BJ (cell line): ENCODE data around the gene SERPINB2. TPM values are rescaled to one million over a fixed set of nuclear protein-coding genes. Genes with fewer than 3 reads are reported as not detected.

Experiments
- CTCF ChIA-PET: fragments of 350-600 bp; formaldehyde crosslinking; extraction: SDS; loops from one replicate; lab custom pipeline; 2021; ENCODE audit warnings: antibody characterized with exemption, inconsistent platforms; lab: Yijun Ruan, JAX
- POLR2A ChIA-PET: fragments of 300-600 bp; sonication (Branson Sonifier 250); formaldehyde crosslinking; extraction: SDS; loops from one replicate; lab custom pipeline; 2021; ENCODE audit warnings: antibody characterized with exemption; lab: Charles Lee
- DNase-seq: peaks from one replicate; pipeline ENCODE4 v3.0.0-alpha.2; 2011; ENCODE audit warnings: low read depth
- H3K27me3 ChIP-seq: 2 replicates; pipeline ENCODE4 v1.6.0; 2011; ENCODE audit warnings: low read length; ENCODE audit not compliant: control insufficient read depth, insufficient read depth
- H3K36me3 ChIP-seq: 2 replicates; pipeline ENCODE4 v1.5.1; 2011; ENCODE audit warnings: low read length; ENCODE audit not compliant: control insufficient read depth, insufficient read depth
- H3K4me3 ChIP-seq: 2 replicates; pipeline ENCODE4 v1.5.1; 2011; ENCODE audit warnings: low read depth, mild to moderate bottlenecking, control low read depth, low read length
- polyA plus RNA-seq: library from polyadenylated mRNA; depleted of rRNA; stranded (reverse); fragments of >200 nt; gene quantifications from 2 replicates; pipeline ENCODE4 v1.2.3, GENCODE V29; 2011
- TF ChIP-seq, protein P1 (sequence below): IDR thresholded peaks from 2 replicates; pipeline ENCODE4 v1.5.1; 2011; ENCODE audit warnings: low read depth, mild to moderate bottlenecking, control low read depth, inconsistent platforms, low read length, moderate library complexity; ENCODE audit not compliant: insufficient read depth

The SERPINB2 gene
- polyA plus RNA-seq, 1 experiment: 15.2 TPM

DNA sequence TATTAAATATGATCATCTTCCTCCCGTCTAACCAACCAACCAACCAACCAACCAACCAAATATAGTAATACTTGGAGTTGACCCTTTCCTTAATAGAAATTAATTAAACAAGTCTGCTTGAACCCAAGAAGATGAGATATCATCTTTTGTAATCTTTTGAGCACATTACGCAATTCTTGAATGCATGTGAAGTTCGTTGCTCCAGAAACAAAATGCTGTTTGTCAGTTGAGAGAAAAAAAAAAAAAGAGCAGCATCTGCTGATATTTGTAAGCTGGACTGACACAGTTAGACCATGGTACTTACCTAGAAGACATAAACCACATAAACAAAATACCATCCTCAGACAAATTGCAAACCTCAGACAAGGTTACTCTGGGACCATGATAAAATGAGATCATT is 9.2 kb upstream of the SERPINB2 start:
- POLR2A ChIA-PET: no interaction called here
- no peak overlapping the region for H3K4me3 ChIP-seq
- H3K27me3 ChIP-seq: no peaks in the 10 kb centered on the region
- TF ChIP-seq, protein P1, sequence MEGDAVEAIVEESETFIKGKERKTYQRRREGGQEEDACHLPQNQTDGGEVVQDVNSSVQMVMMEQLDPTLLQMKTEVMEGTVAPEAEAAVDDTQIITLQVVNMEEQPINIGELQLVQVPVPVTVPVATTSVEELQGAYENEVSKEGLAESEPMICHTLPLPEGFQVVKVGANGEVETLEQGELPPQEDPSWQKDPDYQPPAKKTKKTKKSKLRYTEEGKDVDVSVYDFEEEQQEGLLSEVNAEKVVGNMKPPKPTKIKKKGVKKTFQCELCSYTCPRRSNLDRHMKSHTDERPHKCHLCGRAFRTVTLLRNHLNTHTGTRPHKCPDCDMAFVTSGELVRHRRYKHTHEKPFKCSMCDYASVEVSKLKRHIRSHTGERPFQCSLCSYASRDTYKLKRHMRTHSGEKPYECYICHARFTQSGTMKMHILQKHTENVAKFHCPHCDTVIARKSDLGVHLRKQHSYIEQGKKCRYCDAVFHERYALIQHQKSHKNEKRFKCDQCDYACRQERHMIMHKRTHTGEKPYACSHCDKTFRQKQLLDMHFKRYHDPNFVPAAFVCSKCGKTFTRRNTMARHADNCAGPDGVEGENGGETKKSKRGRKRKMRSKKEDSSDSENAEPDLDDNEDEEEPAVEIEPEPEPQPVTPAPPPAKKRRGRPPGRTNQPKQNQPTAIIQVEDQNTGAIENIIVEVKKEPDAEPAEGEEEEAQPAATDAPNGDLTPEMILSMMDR: no peak
- no peak for DNase-seq
- CTCF ChIA-PET: interaction anchor here (0.6 to 1.2 kb wide), 2 partner anchors 86 to 539 kb away, joined by 3 read pairs; no protein-coding TSS in a partner anchor
- H3K36me3 ChIP-seq: no peaks in the 10 kb centered on the region

DNA sequence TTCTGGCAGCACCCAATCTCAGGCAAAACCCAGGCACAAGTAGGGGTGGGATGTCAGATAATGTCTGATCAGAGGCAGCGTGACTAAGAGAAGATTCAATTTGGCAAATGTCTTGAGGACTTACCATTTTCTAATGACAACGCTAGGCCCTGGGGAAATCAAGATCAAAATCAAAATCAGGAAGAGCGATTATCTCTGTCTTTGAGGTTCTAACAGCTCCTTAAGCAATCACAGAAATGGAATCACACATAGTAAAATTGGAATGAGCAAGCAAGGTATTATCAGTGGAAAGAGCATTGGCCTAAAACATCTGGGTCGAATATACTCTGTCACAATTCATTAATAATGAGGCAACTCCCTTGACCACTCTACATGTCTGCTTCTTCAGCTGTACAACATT is 8.6 kb upstream of the SERPINB2 start:
- H3K27me3 ChIP-seq: no peaks in the 10 kb centered on the region
- ChIA-PET POLR2A (no interaction called here), CTCF (interaction anchor here (1.2 to 1.6 kb wide), 3 partner anchors 11 to 85 kb away, joined by 3 to 4 read pairs (median 3); no protein-coding TSS in a partner anchor)
- TF ChIP-seq, protein P1: no peak
- no peaks in the 10 kb centered on the region for H3K36me3 ChIP-seq
- no peak overlapping the region for H3K4me3 ChIP-seq
- no peak for DNase-seq

DNA sequence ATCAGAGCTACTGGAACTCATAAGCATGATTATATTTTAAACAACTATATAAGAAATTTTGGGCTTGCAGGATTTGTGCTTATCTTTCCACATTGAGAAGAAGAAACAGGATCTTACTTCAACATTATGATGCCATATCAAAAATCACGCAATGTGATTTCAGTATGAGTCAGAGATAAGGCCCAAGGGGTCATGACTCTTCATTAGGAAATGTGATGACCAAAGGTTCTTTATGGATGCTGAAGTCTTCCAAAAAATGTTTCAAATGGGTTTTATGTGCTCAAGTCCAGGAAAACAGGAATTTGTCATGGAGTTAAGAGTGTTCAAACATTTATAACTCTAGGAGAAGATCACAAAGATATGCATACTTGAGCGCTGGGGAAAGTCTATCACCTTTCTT is 7.8 kb upstream of the SERPINB2 start:
- no peaks in the 10 kb centered on the region for H3K36me3 ChIP-seq
- no peak for DNase-seq
- POLR2A ChIA-PET: interaction anchor here (0.6 kb wide), 1 partner anchor 532 kb away, joined by 3 read pairs; no protein-coding TSS in a partner anchor
- CTCF ChIA-PET: interaction anchor here (1.2 to 1.6 kb wide), 2 partner anchors 12 to 58 kb away, joined by 3 to 4 read pairs; no protein-coding TSS in a partner anchor
- TF ChIP-seq, protein P1: no peak
- no peak overlapping the region for H3K4me3 ChIP-seq
- H3K27me3 ChIP-seq: no peaks in the 10 kb centered on the region

DNA sequence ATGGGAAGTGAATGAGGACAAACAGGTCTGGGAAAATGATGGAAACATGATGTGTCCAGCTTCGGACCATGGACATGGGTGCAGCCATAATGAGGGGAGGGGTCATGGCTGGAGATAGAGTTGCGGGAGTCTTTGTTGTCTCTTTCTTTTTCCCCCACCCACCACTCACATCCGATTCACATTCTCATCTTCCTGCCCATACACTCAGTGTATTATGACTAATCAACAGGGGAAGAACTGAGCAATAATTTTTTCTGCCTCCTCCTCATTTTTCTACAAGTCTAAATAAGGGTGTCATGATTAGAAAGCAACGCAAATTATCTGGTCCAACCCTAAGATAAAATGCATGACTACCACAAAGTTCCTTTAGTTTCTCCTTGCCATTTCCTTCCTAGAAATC is 5.7 kb upstream of the SERPINB2 start:
- TF ChIP-seq, protein P1: no peak
- Histone ChIP-seq H3K4me3 (no peak overlapping the region), H3K27me3 (no peaks in the 10 kb centered on the region), H3K36me3 (no peaks in the 10 kb centered on the region)
- ChIA-PET POLR2A (no interaction called here), CTCF (interaction anchor here (1.4 kb wide), 1 partner anchor 11 kb away, joined by 4 read pairs; no protein-coding TSS in a partner anchor)
- no peak for DNase-seq

DNA sequence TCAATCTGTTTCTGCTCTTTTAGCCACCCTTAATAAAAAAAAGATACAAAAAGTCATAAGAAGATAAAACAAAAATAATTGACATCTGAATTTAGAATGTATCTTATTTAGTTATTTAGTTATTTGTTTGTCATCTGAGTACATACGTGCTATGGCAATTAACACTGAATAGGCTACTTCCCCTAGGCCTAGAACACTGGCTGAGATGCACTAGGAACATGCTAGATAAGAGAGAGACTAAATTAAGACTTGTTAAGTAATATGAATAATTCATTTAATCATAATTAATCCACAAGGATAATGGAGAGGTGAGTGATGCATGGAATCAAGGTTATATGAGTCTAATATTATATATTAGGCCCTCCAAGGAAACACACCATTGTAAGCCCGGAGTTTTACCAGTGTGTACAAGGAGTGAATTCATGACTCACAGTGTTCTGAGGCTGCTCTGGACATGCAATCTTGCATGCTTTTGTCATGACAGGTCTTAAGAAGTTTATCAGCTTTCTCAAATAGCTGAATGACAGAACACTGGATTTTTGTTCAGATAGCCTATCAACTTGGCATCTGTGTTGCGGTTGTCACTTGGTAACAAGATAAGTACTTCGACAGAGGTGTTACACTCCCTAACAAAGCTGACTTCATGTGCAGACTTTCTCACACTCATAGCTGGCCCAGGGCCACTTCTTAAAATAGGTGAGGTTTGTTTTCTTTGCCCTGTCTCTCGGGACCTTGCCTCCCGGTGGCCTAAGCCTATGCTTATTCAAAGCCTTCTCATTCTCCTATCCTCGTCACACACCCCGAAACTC is 5.0 kb upstream of the SERPINB2 start:
- H3K36me3 ChIP-seq: no peaks in the 10 kb centered on the region
- POLR2A ChIA-PET: no interaction called here
- peak; percentile 70 for DNase-seq
- TF ChIP-seq, protein P1: no peak
- no peak overlapping the region for H3K4me3 ChIP-seq
- no peaks in the 10 kb centered on the region for H3K27me3 ChIP-seq
- CTCF ChIA-PET: interaction anchor here (1.0 kb wide), 1 partner anchor 20 kb away, joined by 4 read pairs; no protein-coding TSS in a partner anchor
